HUDEP-2 (cell line): Measurements from ENCODE around the gene RAB3GAP1.
"Not testable (repeated sequence)": the region's sequence is repeated elsewhere in the genome, so short reads cannot be mapped to it uniquely, and the experiment has no call there.

Experiments
- DNase-seq, 76 experiments: peaks; one replicate each; lab custom pipeline; 2025; ENCODE audit not compliant: unreplicated experiment in 76 of 76; lab: John Stamatoyannopoulos, UW

Gene RAB3GAP1

DNA sequence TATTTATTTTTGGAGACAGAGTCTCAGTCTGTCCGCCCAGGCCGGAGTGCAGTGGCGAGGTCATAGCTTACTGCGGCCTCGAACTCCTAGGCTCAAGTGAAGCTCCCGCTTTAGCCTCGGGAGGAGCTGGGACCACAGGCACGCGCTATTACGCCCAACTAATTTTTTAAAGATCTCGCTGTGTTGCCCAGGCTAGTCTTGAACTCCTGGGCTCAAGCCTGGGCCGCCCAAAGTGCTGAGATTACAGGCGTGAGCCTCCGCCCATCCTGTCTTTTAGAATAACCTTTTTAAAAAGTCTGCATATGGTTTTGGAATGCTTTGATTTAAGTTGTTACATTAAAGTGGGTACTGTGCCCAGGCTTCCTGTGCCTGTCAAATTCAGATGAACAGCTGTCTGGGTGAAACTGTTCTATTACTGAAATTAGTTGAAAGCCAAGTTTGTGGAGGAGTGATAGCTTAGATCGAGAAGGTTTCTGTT, 944 bp downstream of the RAB3GAP1 start:
- DNase-seq, result no peak

DNA sequence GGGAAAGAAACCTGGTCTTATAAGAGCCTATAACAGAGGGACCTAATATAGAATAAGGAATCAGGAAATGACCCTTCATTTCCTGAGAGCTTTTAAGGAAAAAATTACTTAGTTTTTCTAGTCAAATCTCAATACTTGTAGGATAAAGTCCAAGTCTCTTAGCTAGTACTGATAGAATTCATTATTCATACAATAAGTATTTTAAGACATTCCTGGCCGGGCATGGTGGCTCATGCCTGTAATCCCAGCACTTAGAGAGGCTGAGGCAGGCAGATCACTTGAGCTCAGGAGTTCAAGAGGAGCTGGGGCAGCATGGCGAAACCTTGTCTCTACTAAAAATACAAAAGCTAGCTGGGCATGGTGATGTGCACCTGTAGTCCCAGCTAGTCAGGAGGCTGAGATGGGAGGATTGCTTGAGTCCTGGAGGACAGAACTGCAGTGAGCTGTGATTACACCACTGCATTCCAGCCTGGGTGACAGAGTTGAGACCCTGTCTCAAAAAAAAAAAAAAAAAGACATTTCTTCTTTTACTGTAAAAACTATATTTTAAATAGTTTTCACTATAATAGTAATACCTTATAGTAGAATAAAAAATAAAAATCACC, 3.2 kb downstream of the RAB3GAP1 start:
- no peak for DNase-seq

DNA sequence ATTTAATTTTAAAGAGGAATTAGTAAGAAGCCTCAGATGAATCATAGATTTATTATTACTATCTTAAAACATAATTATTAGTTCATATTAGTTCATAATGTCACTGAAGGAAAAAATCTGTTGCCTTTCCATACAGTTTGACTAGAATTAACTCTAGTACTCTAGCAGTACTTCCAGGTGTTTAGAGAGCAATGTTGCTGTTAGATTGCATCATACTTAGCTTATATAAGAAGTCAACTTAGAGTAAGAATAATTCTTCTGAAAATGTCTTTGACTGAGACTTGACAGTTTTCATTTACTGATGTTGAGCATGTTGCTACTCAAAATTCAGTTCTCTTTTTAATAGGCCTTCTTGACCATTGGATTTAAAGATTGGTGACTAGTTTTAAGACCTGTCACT, 4.7 kb downstream of the RAB3GAP1 start:
- no peak for DNase-seq

DNA sequence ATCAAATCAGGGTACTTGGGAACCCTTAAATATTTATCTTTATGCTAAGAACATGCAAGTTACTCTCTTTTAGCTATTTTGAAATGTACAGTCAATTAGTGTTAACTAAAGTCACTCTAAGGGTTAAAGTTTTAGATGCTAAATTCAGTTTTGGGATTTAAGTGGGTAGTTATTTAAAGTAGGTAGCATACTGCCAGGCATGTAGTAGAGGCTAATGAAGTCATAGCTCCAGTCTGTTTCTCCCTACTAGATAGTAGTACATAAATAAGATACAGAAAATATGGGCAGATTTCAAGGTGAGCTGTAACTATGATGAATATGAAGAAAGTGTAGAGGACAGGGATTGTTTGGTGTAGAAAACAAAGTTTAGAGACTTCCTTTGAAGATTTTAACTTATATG, 7.5 kb downstream of the RAB3GAP1 start:
- DNase-seq, result no peak

DNA sequence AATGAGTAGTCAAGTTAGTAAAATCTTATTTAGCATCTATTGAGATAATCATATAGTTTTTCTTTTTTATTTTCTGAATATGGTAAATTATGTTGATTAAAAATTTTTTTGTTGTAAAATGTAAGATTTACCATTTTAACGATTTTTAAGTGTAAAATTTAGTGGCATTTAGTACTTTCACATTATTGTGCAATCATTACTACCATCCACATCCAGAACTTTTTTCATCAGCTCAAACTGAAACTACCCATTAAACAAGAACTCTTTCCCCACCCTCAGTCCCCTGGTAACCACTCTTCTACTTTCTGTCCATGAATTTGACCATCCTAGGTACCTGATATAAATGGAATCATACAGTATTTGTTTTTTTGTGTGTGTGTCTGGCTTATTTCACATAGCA, 11.1 kb downstream of the RAB3GAP1 start:
- DNase-seq, result no peak

DNA sequence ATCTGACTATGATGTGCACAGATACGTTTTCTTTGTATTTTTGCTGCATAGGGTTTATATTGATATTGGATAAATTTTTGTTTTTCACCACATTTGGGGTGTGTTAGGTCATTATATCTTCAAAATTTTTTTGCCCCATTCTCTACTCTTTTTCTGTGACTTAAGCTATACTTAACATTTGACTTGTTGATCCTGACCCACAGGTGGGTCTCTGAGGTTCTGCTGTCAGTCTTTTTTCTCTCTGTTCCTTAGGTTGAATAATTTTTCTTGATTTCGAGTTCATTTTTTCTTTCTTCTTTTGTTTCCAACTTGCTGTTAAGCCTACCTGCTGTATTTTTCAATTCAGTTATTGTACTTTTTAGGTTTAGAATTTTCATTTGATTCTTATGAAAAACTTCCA, 12.1 kb downstream of the RAB3GAP1 start:
- no peak for DNase-seq

DNA sequence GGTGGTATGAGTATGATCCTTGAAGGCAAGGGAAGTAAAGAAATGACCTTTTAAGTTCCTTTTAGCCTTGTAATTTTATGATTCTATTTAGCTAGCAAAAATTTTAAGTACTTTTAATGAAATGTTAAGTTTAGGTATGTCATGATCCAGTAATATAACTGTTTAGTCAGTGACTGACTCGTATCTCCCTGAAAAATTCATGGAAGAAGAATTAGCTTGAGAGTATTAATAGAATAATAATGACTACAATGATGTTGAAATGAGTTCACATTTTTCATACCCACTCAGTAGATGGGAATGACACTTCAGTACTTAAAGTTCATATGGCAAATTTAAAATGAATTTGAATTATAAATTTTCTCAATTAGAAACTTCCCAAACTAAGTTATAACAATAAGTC, 14.6 kb downstream of the RAB3GAP1 start:
- no peak for DNase-seq

DNA sequence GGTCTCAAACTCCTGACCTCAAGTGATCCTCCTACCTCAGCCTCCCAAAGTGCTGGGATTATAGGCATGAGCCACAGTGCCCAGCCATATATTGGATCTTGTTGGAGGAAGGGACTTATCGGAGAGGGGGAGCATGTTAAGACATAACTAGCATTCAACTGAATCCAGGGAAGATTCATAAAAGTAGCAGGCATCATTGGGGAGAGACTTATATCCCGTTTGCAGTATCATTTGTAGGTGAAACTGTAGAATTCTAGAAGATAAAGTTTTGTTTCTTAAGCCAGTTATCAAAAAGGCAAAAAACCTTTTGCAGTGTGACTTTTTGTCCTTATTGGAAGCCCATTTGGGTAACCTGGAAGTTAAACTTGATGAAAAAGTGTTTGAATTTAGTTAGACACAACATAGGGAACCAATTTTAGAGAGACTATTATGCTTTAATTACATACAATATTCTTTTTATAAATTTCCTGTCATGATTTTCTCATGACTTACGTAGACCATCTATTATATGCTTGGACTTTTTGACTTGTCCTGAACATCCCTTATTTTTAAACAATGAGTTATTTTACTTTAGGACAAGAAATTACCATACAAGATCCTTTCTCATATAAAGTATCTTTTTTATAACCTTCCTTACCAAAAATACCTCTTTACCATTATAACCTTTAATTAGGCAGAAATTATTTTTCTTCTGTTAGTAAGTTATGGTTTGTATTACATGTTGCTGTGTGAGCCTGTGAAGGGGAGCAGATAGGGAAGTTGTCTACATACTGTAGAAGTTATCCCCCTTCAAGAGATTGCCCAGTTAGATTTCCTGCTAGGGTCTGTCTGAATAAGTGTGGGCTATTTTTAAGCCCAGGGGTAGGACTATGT, 20.3 kb downstream of the RAB3GAP1 start:
- DNase-seq, result peak in 3 of 76 experiments; percentile 2 to 19 (median 4)

DNA sequence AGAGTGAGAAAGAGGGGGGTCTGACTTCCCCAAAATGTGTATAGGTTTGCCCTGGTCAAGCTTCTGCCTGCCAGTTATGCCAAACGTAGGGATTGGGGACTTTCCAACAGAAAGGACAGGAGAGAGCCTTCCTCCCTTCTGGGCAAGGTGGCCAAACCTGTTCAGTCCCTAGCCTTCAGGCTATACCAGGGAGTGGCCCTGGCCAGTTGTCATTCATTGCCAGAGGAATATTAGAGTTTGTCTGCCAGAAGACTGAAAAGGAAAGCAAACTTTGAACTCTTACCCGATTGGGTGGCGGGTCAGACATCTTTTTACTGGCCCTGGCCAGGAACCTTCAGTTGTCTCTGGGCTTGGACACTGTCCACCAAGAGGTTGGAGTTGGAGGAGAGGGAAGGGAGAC, 22.1 kb downstream of the RAB3GAP1 start:
- no peak for DNase-seq

DNA sequence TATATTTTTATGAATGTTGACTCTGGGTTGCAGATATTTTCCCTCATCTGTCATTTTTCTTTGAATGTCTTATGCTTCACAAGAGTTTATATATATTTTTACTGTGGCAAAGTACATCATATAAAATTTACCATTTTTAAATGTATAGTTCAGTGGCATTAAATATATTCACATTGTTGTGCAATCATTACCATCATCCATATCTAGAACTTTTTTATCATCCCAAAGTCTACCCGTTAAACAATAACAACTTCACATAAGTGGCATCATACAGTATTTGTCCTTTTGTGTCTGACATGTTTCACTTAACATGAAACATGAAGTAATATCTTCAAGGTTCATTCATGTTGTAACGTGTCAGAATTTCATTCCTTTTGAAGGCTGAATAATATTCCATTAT, 24.5 kb downstream of the RAB3GAP1 start:
- DNase-seq, result no peak

DNA sequence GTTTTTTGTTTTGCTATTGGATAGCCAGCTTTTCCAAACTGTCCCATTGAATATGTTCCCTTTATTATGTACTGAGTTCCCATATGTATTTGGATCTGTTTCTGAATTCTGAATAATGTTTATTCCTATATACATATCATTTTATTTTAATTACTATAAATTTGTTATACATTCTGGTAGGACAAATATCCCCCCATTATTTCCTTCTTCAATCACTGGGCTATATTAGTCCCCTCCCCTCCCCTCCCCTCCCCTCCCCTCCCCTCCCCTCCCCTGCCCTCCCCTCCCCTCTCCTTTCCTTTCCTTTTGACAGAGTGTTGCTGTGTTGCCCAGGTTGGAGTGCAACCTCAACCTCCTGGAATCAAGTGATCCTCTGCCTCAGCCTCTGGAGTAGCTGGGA, 26.3 kb downstream of the RAB3GAP1 start:
- DNase-seq, result no peak

DNA sequence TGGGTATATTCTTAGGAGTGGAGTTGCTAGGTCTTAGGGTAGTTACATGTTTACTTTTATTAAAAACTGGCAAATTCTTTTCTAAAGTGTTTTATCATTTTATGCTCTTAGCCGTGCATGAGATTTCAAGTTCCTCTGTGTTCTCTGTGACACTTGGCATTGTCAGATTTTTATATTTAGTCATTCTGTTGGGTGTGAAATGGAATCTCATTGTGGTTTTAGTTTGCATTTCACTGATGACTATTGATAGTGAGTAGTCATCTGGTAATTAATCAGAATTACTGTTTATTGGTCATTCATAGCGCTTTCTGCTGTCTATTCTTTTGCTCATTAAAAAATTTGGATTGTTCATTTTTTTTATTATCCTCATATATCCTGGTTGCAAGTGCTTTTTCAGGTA, 34.1 kb downstream of the RAB3GAP1 start:
- DNase-seq, result no peak

DNA sequence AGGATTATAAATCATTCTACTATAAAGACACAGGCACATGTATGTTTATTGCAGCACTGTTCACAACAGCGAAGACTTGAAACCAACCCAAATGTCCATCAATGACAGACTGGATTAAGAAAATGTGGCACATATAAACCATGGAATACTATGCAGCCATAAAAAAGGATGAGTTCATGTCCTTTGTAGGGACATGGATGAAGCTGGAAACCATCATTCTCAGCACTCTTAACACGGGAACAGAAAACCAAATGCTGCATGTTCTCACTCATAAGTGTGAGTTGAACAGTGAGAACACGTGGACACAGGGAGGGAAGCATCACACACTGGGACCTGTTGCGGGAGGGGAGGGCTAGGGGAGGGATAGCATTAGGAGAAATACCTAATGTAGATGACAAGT, 37.5 kb downstream of the RAB3GAP1 start:
- not testable (repeated sequence) for DNase-seq

DNA sequence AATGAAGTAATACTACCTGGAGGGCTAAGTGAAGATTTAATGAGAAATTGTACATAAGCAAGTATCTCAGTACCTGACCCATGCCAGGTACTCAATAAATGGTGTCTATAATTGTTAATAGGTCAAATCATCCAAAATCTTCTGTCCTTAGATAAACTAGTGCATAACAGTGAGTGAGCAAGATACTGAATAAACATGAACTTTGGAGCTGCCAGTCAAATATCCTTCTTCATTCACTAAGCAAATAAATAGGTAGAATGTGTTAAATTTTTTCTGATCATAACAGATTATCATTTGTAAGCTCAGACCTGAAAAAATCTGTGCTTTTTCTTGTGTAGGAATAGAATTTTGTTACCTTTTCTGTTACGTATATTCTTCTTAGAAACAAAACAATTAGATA, 39.6 kb downstream of the RAB3GAP1 start:
- no peak for DNase-seq

DNA sequence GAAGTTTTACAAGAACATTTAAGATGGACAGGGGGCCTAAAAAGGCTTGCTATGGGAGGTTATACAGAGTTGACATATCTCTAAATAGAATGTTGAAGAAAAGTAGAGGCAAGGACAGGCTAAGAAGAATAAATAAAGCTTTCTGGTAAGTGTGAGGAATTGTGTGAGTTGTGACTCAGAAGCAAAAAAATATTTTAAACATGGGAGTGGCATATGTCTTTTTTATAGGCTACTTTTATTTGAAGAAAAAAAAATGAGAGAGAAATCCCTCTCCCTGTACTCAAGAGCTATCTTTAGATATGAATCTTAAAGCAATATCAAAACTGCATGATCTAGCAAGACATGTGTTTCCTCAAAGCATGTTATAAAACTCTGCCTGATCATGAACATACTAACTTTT, 41.1 kb downstream of the RAB3GAP1 start:
- no peak for DNase-seq

DNA sequence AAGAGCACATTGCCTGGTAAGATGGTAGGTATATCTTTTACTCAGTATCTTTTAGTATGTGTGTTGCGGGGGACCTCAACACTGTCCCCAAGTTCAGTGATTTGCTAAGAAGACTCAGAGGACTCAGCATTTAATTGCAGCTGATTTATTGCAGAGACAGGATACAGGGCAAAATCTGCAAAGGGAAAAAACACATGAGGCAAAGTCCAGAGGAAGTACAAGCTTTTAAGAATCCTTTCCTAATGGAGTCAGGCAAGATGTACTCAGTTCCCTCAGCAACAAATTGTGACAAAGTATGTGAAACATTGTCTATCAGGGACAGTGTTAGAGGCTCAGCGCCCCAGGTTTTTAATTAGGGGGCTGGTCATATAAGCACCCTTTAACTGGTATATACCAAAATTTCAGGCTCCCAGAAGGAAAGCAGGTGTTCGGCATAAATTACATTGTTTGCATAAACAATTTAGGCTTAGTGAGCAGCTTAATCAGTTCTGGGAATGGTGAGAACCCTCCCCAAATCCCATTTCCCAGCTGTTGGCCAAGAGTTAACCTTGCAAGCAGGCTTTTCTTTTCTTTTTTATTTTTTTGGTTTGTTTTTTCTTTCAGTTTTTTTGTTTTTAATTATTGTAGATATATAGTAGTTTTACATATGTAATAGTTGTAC, 41.7 kb downstream of the RAB3GAP1 start:
- DNase-seq, result no peak

DNA sequence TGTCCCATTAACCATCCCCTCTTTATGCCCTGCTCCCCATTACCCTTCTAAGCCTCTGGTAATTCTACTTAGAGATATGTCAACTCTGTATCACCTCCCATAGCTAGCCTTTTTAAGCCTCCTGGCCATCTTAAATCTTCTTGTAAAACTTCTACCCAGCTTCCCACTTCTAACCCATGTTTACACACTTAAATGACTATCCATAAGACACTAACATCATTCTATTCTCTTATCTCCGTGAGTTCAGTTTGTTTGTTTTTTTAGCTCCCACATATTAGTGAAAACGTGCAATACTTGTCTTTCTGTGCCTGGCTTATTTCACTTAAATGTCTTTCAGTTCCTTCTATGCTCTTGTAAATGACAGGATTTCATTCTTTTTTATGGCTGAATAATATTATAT, 42.4 kb downstream of the RAB3GAP1 start:
- no peak for DNase-seq

DNA sequence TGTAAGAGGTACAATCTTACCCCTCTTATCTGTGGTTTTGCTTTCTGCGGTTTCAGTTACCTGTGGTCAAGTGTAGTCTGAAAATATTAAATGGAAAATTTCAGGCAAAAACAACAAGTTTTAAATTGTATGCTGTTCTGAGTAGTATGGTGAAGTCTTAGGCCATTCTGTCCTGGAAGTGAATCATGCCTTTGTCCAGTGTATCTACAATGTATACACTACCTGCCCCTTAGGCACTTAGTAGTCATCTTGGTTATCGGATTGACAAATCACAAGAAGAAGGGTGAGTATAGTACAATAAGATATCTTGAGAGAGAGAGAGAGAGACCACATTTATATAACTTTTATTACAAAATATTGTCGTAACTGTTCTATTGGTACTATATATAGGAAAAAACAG, 43.5 kb downstream of the RAB3GAP1 start:
- no peak for DNase-seq

DNA sequence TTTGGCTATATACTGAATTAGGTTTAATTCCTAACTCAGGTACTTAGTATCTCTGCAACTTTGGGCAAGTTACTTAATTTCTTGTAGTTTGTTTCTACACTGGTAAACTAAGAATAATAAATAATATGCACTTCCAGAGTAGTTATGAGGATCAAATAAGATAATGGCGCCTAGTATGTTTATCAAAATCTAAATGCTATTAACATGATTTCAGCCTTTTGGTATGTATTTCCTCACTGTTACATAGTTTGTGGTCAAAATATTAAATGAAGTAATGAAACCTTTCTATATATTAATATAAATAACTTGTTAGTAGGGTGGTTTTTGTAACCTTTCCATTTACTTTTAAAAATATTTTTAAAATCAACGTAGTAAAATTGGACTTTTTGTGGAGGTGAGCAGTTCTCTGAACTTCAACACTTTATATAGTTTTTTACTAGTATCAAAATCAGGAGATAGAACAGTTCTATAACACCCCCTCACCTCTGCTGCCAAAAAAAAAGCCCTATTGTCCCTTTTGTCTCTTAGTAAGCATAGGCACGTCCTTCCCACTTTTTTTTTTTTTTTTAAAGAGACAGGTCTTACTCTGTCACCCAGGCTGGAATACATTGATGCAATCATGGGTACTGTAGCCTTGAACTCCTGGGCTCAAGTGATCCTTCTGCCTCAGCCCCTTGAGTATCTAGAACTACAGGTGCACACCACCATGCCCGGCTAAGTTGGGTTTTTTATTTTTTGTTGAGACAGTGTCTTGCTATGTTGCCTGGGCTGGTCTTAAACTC, 44.8 kb downstream of the RAB3GAP1 start:
- no peak for DNase-seq

DNA sequence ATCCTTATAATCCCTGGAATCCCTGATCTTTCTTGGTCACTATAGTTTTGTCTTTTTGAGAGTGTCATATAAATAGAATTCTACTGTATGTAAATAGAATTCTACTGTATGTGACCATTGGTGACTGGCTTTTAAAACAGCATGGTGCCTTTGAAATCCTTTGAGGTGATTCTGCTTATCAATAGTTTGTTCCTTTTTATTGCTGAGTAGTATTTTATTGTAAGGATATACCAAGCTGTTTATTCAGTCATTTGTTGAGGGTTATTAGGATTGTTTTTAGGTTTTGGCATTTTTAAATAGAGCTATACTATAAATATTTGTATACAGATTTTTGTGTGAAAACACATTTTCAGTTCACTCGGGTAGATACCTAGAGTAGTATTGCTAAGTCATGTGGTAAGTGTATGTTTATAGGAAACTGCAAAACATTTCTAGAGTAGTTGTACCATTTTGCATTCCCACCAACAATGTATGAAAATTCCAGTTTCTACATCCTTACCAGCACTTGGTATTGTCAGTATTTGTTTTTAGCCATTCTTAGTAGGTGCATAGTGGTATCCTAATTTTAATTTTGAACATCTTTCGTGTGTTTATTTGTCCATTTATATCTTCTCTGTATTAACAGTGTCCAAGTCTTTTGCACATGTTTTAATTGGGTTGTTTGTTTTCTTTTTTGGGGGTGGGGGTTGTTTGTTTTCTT, 45.6 kb downstream of the RAB3GAP1 start:
- DNase-seq, result no peak
